SK-N-SH treated with all-trans-retinoic acid at 6 μM for 48 hours (cell line): ENCODE data around the gene HAAO.

Experiments
- ATAC-seq: fragments of 200-7000 bp; cut with Tn5 transposase; 3 replicates; pipeline ENCODE4 v1.9.1; 2020; ENCODE audit warnings: mild to moderate bottlenecking, moderate library complexity
- ARNTL ChIP-seq: fragments of 450-650 bp; formaldehyde crosslinking; IDR thresholded peaks from 2 replicates; pipeline ENCODE4 v1.5.0; 2020; ENCODE audit warnings: low read depth, mild to moderate bottlenecking, moderate library complexity, borderline replicate concordance
- BACH2 ChIP-seq: fragments of 250-450 bp; sonication (Bioruptor Pico); IDR thresholded peaks from 2 replicates; pipeline ENCODE4 v1.9.0; 2021; ENCODE audit warnings: mild to moderate bottlenecking, borderline replicate concordance
- CSDC2 ChIP-seq: fragments of 250-450 bp; sonication (Bioruptor Pico); IDR thresholded peaks from 2 replicates; pipeline ENCODE4 v1.5.0; 2020; ENCODE audit warnings: mild to moderate bottlenecking, moderate library complexity
- CSRNP3 ChIP-seq: fragments of 250-450 bp; sonication (Bioruptor Pico); IDR thresholded peaks from 2 replicates; pipeline ENCODE4 v1.5.1; 2021; ENCODE audit warnings: mild to moderate bottlenecking, moderate library complexity
- ESRRG ChIP-seq: fragments of 250-450 bp; sonication (Bioruptor Pico); IDR thresholded peaks from 2 replicates; pipeline ENCODE4 v1.6.1; 2021; ENCODE audit warnings: mild to moderate bottlenecking
- GLIS3 ChIP-seq: fragments of 250-450 bp; sonication (Bioruptor Pico); IDR thresholded peaks from 2 replicates; pipeline ENCODE4 v1.5.0; 2020; ENCODE audit warnings: mild to moderate bottlenecking, moderate library complexity
- OSR1 ChIP-seq: fragments of 250-450 bp; sonication (Bioruptor Pico); IDR thresholded peaks from 2 replicates; pipeline ENCODE4 v1.8.0; 2022; ENCODE audit warnings: moderate library complexity, mild to moderate bottlenecking, inconsistent platforms
- PATZ1 ChIP-seq: fragments of 250-450 bp; sonication (Bioruptor Pico); IDR thresholded peaks from 2 replicates; pipeline ENCODE4 v1.8.0; 2020; ENCODE audit warnings: mild to moderate bottlenecking, moderate library complexity, borderline replicate concordance
- POU6F1 ChIP-seq: fragments of 250-450 bp; sonication (Bioruptor Pico); IDR thresholded peaks from 2 replicates; pipeline ENCODE4 v1.8.0; 2021; ENCODE audit warnings: low read depth, mild to moderate bottlenecking, moderate library complexity, borderline replicate concordance
- PPARA ChIP-seq: fragments of 250-450 bp; sonication (Bioruptor Pico); IDR thresholded peaks from 2 replicates; pipeline ENCODE4 v1.5.0; 2020; ENCODE audit warnings: mild to moderate bottlenecking, borderline replicate concordance
- SNAI2 ChIP-seq: fragments of 250-450 bp; sonication (Bioruptor Pico); IDR thresholded peaks from 2 replicates; pipeline ENCODE4 v1.5.0; 2020; ENCODE audit warnings: mild to moderate bottlenecking, moderate library complexity
- TCF4 ChIP-seq: fragments of 250-450 bp; sonication (Bioruptor Pico); IDR thresholded peaks from 2 replicates; pipeline ENCODE4 v1.8.0; 2021; ENCODE audit warnings: mild to moderate bottlenecking, moderate library complexity, borderline replicate concordance
- TOX ChIP-seq: fragments of 250-450 bp; sonication (Bioruptor Pico); IDR thresholded peaks from 2 replicates; pipeline ENCODE4 v1.8.0; 2021; ENCODE audit warnings: mild to moderate bottlenecking, moderate library complexity, borderline replicate concordance
- ZC3H10 ChIP-seq: fragments of 250-450 bp; sonication (Bioruptor Pico); IDR thresholded peaks from 2 replicates; pipeline ENCODE4 v1.5.1; 2021; ENCODE audit warnings: mild to moderate bottlenecking, moderate library complexity
- ZFP3 ChIP-seq: fragments of 250-450 bp; sonication (Bioruptor Pico); IDR thresholded peaks from 2 replicates; pipeline ENCODE4 v1.5.0; 2020; ENCODE audit warnings: mild to moderate bottlenecking, moderate library complexity
- ZNF565 ChIP-seq: fragments of 450-650 bp; formaldehyde crosslinking; conservative IDR thresholded peaks from 2 replicates; pipeline ENCODE4 v1.5.0; 2020; ENCODE audit warnings: low read depth, mild to moderate bottlenecking, moderate library complexity
- ZNF70 ChIP-seq: fragments of 450-650 bp; formaldehyde crosslinking; IDR thresholded peaks from 2 replicates; pipeline ENCODE4 v1.5.0; 2020; ENCODE audit warnings: mild to moderate bottlenecking, moderate library complexity
- ZNF8 ChIP-seq: fragments of 450-650 bp; formaldehyde crosslinking; IDR thresholded peaks from 2 replicates; pipeline ENCODE4 v1.5.0; 2020; ENCODE audit warnings: mild to moderate bottlenecking, moderate library complexity
- TF ChIP-seq, protein P1 (sequence below): fragments of 250-450 bp; sonication (Bioruptor Pico); IDR thresholded peaks from 2 replicates; pipeline ENCODE4 v1.5.1; 2020; ENCODE audit warnings: low read depth, mild to moderate bottlenecking, moderate library complexity

The HAAO gene

DNA sequence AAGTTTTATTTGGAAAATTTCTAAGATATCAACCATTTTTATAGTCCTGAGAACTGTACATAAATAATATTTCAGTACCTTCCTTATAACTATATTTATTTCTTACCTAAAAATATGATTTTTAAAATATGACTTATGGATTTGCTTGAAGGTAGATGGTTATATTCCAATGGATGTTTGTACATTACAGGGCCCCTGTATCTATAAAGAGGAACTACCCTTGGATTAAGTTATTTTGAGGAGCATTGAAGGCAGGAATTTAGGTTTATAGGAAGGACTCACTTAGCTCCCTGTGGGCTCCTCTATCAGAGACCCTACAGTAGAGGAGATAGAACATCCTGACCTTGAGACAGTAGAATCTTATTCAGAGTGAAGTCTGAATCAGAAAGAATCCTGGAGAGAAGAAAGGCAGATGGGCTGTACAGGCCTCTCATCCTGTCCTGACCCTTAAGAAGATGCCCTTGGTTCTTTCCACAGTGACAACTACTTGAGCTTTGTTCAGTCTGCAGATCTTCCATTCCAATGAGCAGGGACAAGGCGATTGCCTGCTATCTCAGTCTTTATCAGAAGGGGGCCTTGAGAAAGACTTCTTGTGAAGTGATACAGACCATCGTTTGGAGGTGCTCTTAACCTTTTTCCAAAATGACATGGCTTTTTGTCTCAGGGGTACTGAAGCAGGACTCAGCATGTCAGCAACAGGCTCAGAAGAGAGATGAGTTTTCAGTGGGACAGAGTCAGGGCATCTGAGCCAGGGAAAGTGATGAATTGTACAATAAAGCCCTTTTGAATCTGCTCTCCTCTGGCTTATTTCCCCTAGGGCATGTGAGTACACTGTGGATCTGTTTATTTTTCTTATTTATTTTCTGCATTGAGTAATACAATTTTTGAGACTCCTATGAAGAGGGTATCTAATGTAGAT lies 49.4 kb downstream of the HAAO start:
- ATAC-seq: no peak
- TF ChIP-seq TCF4 (CRISPR knock-in tag) (no peak), ZNF70 (CRISPR knock-in tag) (no peak), CSDC2 (CRISPR knock-in tag) (no peak), POU6F1 (CRISPR knock-in tag) (no peak), ARNTL (CRISPR knock-in tag) (no peak), ZFP3 (CRISPR knock-in tag) (no peak), OSR1 (CRISPR knock-in tag) (no peak), ESRRG (no peak)

DNA sequence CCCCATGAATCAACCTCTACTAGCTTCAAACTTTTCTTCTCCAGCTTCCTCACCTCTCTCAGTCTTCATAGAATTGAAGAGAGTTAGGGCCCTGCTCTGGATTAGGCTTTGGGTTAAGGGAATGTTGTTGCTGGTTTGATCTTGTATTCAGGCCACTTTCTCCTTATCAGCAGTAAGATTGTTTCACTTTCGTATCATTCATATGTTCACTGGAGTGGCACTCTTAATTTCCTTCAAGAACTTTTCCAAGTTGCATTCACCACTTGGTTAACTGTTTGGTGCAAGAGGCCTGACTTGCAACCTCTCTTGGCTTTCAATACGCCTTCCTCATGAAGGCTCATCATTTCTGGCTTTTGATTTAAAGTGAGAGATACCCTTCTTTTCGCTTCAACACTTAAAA lies 51.2 kb downstream of the HAAO start:
- no peak for ATAC-seq
- TF ChIP-seq PATZ1 (CRISPR knock-in tag) (no peak), ARNTL (CRISPR knock-in tag) (no peak), POU6F1 (CRISPR knock-in tag) (no peak), SNAI2 (CRISPR knock-in tag) (no peak), TCF4 (CRISPR knock-in tag) (no peak), TOX (CRISPR knock-in tag) (no peak), ZC3H10 (no peak), PPARA (CRISPR knock-in tag) (no peak), BACH2 (CRISPR knock-in tag) (no peak), ZFP3 (CRISPR knock-in tag) (no peak), ZNF8 (CRISPR knock-in tag) (no peak)

DNA sequence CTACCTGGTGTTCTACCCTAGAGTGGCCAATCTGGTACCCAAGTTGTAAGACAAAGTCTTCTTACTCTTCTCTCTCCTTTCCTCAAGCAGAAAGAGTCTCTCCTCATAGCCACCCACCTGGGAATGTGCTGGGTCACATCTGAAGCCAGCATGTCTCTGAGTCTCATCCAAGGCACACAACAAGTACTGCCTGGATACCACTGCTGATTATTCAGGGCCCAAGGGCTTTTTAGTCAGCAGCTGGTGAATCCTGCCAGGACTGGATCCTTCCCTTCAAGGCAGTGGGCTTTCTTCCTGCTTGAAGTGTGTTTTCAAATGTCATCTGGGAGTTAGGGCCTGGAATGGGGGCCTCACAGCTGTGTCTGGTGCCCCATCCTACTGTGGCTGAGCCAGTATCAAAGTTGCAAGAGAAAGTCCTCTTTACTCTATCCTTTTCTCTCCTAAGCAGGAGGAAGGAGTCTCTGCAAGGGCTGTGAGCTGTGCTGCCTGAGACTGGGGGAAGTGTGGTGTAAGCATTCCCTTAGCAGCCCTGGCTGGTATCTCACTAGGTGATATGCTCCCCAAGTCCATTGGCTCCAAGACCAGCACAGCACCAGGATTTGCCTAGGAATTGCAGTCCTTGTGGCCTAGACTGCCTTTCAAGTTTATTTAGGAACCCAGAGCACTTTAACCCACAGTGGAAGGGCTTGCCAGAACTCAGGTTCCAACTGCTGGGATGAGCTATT lies 55.6 kb downstream of the HAAO start:
- no peak for ATAC-seq
- TF ChIP-seq, protein P1, sequence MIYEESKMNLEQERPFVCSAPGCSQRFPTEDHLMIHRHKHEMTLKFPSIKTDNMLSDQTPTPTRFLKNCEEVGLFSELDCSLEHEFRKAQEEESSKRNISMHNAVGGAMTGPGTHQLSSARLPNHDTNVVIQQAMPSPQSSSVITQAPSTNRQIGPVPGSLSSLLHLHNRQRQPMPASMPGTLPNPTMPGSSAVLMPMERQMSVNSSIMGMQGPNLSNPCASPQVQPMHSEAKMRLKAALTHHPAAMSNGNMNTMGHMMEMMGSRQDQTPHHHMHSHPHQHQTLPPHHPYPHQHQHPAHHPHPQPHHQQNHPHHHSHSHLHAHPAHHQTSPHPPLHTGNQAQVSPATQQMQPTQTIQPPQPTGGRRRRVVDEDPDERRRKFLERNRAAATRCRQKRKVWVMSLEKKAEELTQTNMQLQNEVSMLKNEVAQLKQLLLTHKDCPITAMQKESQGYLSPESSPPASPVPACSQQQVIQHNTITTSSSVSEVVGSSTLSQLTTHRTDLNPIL (CRISPR knock-in tag): no peak
- TF ChIP-seq ARNTL (CRISPR knock-in tag): no peak
- TF ChIP-seq ZNF565 (CRISPR knock-in tag): no peak
- no peak for TF ChIP-seq SNAI2 (CRISPR knock-in tag)
- TF ChIP-seq CSRNP3 (CRISPR knock-in tag): no peak
- TF ChIP-seq OSR1 (CRISPR knock-in tag): no peak
- no peak for TF ChIP-seq GLIS3 (CRISPR knock-in tag)
- TF ChIP-seq TCF4 (CRISPR knock-in tag): no peak
- TF ChIP-seq ZFP3 (CRISPR knock-in tag): no peak
